HG02678 (cell line): Measurements from ENCODE around the gene VCPKMT.

Experiments
- ATAC-seq: cut with Tn5 transposase; IDR thresholded peaks from one replicate; pipeline ENCODE4 v1.9.1; 2021; ENCODE audit warnings: mild to moderate bottlenecking, moderate library complexity; ENCODE audit not compliant: unreplicated experiment

Gene VCPKMT

DNA sequence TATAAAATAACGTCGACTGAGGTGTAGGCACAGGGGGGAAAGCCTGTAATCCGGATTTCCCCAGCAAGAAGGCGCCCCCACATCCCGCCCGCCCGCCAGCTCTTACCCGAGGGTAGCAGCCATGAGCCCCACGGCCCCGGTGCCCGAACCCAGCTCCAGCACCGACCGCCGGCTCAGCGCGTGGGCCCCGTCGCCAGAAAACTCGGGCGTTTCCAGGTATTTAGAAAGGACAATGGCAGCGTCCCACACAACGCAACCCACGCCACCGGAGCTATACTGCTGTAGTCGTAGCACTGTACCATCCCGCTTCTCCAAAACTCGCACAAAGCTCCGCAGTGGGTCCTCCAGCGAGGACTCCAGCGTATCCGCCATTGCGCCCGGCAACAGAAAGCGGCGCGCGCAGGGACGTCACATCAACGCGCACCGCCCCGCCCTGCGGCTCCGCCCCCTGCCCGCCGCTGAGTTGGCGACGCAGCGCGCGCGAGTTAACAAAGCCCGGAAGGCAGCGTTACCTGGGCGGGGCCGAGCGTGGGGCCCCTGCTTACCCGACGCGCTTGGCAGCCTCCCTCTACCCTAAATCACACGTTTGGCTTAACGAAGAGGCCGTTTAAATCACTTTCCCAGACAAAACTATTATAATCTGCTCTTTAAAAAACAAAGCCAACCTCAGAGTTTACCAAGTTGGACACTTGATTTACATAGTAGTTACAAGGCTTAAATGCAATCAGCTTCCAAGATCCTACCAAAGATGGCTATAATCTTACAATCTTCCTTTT lies at the start of gene VCPKMT:
TSS of gene VCPKMT (minus strand) at position 392 of the 776 bp plus-strand sequence. CDS start at position 372, 20 bp downstream.
- peak; percentile 97 for ATAC-seq

DNA sequence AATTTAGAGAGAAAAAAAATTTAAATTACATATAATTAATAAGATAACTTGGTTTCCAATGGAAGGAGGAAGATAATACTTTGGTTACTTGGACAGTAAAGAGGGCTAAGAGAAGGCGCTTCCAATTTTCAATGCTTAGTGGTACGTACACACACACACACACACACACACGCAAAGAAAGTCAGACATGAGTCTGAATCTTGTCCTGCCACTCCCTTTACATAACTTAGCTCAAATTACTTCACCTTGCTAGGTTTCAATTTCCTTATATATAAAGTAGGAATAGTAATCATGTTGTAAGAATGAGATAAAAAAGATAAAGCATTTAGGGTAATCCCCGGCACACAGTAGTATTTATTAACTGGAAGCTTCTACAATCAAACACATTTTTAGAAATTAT lies 39.7 kb upstream of the VCPKMT start:
- no peak for ATAC-seq

DNA sequence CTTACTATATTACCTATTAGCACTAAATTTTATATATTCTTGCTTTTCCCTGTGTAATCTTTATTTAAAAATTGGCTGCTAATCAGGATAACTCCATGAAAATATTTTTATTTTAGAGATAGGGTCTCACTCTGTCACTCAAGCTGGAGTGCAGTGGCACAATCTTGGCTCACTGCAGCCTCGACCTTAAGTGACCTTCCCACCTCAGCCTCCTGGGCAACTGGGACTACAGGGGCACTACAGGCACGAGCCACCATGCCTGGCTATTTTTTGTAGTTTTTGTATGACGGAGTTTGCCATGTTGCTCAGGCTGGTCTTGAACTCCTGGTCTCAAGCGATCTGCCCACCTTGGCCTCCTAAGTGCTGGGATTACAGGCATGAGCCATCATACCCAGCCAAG lies 32.4 kb upstream of the VCPKMT start:
- no peak for ATAC-seq

DNA sequence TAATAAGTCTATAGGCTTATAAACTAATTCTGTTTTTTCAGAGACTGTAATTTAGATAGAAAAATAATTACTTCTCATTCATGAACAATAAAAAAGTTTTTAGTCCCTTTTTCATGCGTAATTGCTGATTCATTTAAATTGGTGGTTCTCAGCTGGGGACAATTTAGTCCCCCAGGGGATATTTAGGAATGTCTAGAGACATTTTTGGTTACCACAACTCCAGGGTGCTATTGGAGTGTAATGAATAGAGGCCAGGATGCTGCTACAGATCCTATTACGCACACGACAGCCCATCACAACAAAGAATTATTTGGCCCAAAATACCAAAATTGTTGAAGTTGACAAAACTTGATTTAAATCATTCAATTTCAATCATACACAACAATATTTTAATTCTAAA lies 22.8 kb upstream of the VCPKMT start:
- no peak for ATAC-seq

DNA sequence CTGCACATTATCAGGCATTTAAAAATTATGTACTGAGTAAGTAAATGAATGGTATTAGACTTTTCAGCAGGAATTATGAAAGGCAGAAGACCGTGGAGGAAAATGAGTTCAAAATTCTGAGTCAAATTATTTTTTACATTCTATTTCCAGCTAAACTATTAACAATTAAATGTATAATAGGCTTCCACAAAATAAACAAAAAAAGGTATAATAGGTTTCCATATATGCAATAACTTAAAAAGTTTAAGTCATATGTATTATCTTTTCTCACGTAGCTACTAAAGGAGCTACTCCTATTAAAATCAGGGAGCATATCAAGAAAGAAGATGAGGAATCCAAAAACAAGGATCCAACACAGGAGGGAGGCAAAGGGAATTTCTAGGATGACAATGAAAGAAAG lies 11.4 kb upstream of the VCPKMT start:
- no peak for ATAC-seq

DNA sequence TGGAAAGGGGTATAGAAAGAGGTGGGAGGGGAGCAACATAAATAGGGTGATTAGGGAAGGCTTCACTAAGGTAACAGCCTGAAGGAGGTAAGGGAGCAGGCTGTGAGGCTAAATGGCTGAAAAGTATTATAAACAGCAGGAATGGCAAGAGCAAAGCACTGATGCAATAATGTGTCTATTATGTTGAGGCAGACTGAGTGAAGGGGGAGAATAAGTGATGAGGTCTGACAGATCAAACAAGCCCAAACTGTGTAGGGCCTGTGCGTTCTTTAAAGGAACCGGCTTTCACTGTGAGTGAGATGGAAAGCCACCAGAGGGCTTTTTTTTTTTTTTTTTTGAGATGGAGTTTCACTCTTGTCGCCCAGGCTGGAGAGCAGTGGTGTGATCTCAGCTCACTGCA lies 6.7 kb upstream of the VCPKMT start:
- ATAC-seq, result no peak

DNA sequence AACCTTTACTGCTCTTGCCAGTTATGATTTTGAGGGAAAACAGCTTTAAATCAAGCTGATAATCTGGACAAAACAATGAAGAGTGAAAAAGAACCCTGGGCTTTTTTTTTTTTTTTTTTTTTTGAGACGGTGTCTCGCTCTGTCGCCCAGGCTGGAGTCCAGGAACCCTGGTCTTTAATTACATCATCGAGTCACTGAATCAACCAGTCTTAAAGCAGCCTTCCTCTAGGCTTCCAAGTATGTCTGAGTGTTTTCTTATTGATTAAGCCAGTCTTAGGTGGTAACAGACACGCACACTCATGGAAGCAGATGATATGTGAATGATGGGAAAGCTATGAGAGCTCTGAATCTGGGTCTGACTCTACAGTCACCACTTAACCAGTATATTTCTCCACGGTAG lies 5.9 kb upstream of the VCPKMT start:
- no peak for ATAC-seq

DNA sequence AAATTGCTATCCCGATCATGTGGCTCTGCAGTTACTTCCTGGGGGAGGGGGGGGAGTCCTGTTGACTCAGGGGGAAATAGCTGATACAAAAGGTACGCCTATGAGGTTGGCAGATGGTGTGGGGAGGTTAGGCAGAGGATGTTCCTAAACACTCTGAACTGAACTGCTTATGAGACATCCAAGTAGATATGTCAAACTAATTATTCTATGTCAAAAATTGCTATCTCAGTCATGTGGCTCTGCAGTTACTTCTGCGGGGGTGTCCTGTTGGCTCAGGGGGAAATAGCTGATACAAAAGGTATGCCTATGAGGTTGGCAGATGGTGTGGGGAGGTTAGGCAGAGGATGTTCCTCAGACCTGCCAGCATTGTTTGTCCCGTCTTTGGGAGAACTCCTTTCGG lies 5.1 kb upstream of the VCPKMT start:
- ATAC-seq, result no peak

DNA sequence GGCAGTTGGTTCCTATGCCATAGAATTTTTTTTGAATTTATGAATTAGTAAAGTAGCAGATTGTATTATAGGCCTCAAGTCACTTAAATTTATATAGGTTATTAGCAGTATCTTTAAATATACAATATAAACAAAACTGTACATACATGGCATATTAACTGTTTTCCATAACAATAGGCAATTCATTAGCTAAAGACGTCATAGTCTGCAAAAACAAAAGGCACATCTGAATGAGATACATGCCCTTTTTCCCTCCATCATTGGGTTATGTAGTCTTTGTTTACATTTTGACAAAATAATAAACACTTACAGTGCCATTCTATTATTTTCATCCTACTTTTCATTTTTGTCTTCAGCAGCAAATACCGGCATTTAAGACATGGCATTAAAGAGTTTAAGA lies 1.1 kb upstream of the VCPKMT start:
- no peak for ATAC-seq

DNA sequence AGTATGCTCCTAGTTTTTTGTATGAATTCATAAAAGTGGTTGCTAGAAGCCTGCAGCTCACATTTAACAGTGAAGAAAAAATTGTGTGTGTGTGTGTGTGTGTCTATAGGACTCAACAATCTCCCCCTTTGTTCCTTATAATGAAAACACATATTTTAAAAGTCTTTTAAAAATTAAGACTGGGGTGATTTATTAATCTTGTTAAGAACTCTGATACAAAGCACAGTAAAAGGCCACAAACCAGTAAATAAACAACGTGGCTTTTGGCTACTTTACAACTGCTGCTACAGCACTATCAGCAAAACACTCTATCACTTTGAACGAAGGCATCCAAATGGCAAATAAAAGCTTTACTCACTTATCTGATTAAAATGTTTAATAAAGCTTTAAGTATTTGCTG lies 594 bp upstream of the VCPKMT start:
- no peak for ATAC-seq

DNA sequence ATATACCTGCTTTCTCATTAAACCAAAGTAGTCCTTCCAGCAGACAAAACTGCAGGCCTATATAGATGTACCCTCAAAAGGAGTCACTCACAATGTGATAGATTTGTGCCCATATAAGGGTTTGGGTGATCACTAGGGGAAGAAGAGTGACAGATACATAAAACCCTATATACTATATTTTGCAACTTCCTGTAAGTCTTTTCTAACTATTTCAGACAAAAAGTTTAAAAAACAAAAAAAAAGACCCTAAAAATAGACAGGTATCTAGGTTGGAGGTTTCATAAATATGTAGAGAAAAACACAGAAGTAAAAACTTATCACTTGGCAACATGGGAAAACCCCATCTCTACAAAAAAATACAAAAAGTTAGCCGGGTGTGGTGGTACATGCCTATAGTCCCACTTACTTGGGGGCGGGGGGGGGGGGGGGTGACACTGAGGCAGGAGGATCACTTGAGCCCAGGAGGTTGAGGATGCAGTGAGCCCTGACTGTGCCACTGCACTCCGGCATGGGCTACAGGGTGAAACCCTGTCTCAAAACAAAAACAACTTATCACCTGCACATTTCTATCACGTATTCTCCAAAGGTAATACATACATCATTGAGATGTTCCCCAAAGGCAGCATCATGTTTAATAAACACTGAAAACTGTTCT lies 2.9 kb downstream of the VCPKMT start:
- ATAC-seq, result no peak

DNA sequence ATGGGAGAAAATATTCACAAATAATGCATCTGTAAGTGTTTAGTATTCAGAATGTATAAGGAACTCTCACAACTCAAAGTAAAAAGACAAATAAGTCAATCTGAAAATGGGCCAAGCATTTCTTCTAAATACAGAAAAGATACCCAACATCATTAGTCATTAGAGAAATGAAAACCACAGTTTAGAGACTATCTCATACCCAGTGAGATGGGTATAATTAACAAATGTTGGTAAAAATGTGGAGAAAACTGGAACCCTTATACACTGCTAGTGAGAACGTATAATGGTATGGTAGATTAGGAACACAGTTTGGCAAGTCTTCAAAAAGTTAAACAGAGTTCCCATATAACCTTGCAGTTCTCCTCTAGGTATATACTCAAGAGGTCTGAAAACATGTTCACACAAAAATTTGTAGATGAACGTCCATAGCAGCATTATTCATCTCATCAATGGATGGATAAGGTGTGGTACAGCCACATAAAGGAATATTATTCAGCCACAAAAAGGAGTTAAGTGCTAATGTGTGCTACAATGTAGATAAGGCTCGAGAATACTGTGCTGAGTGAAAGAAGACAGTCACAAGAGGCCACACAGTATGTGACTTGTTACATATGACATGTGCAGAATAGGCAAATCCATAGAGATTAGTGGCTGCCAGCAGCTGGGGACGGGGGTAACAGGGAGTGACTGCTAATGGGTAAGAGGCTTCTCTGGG lies 5.9 kb downstream of the VCPKMT start:
- ATAC-seq, result no peak

DNA sequence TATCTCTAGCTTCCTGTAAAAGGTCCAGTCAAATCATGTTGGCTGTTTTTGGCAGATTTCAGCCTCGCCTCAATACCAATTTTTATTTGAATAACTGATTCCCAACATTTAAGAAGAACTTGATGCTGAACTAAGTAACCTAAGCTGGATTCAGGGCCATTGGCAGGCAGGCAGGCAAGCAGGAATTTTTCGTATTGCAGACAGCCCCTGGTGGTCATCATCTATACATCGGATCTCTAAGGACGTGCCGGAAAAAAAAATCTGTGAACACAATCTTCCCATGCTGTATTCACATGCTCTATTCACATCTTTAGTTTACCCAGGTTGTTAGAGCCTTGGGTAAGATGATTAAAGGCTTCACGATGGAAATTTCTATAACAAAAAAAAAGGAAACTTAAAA lies 7.0 kb downstream of the VCPKMT start:
- no peak for ATAC-seq

DNA sequence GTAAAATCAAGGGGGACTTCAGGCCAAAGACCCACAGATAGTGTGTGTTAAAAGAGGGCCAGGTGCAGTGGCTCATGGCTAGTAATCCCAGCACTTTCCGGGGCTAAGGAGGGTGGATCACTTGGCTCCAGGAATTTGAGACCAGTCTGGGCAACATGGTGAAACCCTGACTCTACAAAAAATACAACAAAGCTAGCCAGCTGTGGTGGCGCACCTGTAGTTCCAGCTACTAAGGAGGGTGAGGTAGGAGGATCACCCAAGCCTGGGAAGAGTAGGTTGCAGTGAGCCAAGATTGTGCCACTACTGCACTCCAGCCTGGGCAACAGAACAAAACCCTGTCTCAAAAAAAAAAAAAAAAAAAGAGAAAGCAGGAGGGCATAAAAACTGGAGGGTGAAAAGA lies 8.5 kb downstream of the VCPKMT start:
- ATAC-seq, result no peak

DNA sequence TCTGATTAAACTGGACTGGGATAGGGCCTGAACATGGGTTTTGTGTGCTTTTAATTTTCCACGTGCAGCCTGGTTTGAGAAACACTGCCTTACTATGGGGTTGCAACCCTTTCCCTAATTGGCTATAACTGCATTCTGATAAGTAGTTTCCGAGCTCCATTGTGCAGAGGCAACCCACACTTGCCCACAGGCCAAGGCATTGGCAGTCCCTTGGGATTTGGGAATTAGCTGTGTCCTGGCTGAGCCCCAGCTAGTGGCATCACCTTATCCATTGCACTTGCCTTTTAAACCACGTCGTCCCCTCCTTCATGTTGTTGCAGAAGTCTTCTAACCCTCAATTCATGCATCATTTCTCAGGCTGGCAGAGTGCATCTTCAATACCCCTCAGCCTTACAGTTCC lies 10.2 kb downstream of the VCPKMT start:
- no peak for ATAC-seq

DNA sequence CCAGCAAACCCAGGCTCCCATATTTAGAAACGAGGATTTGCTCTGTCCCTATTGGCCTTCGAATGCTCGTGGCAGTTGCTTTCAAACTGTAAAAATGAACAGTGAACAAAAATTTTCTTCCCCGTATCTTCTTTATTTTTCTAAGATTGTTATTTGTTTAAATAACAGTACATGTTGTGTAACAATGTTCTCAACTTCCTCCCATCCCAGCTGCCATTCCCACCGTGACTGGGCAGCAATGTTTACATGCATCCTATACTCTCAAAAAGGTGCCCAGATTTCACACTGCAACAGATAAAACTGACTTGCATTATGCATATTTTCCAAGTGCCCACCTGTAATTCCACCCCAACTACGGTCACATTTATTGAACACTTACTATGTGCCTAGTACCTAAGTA lies 12.8 kb downstream of the VCPKMT start:
- ATAC-seq, result no peak

DNA sequence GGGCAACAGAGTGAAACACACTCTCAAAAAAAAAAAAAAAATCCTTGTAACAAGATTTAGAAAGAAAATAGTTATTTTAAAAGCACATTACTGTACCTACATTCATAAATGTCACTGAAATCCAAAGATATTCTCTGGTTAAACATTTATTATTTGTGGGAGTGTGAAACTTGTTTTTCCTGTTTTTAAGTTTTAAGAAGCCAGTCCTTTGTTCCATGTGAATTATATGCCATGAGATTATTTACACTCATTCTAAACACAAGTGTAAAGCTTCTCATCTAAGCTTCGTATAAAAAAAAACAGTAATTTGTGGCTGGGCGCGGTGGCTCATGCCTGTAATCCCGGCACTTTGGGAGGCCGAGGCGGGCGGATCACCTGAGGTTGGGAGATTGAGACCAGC lies 15.0 kb downstream of the VCPKMT start:
- no peak for ATAC-seq

DNA sequence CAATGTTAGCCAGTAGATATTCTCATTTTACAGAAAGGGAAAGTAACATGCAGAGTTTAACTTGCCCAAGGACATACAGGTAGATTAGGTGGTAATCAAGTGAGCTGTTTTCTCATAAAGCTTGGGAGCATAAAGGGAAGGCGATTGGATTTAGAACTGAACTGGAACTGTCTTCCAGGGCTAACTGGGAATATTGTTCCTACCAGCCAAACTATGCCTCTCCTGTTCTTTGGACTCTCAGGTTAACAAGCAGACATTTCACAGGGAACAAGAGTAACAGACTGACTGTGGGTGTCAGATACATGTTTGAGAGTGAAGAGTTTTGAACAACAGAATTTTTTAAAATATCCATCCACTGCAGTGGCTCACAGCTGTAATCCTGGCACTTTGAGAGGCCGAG lies 15.6 kb downstream of the VCPKMT start:
- ATAC-seq, result no peak

DNA sequence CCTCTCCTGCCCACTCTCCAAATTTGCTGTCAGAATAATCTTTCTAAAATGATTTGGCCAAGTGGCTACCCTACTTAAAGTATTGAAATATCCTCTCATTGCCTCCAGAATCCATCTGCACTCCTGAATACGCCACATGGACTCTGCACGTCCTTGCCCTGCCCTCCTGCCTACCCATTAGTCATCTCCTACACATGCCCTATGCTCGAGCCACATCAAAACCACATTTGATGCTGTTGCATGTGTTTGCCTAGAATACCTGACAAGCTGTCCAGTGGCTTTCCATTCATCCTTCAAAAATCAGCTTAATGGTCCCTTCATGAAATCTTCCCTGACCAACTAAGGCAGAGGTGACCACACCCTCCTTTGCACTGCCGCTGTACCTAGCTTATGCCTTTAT lies 17.0 kb downstream of the VCPKMT start:
- ATAC-seq, result no peak

DNA sequence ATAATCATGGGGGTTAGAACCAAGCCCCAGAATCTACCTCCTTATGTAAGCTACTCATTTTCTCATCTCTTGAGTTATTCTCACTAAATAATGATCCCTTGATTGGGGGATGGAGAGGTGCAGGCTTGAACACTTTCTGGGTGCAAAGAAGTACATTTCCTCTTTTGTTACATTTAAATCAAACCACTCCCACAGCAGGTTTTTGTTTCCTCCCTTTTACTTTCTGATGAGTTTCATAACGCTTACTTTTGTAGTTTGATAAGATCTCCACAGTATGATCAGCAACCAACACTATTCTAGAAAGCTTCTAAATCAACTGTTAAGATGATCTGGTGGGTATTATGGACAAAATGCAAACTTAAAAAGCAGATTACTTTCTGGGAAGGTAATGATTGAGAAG lies 20.5 kb downstream of the VCPKMT start:
- ATAC-seq, result no peak

DNA sequence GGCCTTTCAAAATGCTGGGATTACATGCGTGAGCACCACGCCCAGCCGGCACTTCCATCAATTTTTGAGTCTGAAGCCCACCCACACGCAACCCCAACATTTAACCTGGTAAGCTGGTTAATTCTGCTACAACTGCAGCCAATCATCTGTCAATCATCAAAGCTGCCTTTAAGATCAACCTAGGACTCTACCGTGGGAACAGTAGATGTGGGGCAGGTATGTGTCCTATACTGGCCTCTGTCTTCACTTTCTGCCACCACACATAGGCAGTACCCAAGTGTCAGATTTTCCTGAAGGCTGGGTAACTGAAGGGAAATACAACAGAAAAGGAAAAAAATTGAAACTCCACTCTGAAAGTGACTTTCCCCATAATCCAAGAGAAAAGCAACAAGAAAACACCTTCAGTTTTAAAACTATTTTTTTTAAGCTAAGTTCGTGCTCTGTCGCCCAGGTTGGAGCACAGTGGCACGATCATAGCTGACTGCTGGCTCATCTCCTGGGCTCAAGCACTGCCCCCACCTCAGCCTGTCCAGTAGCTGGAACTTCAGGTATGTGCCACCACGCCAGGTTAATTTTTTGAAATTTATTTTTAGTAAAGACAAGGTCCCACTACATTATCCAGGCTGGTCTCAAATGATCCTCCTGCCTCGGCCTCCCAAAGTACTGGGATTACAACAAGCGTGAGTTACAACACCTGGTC lies 22.2 kb downstream of the VCPKMT start:
- no peak for ATAC-seq
